ENCODE results near the gene IL7R. TPM values are rescaled to one million over a fixed set of nuclear protein-coding genes. Genes with fewer than 3 reads are reported as not detected.
A peak's percentile ranks its signal among the peaks of the same experiment; 100 is the strongest.

Gene IL7R
- total and polyA plus RNA-seq, 10 of the 15 experiments (the other 5 are each of a cell fraction or from before 2014, with no cell fraction given), result 0.40 to 21.1 (median 0.85) TPM

DNA sequence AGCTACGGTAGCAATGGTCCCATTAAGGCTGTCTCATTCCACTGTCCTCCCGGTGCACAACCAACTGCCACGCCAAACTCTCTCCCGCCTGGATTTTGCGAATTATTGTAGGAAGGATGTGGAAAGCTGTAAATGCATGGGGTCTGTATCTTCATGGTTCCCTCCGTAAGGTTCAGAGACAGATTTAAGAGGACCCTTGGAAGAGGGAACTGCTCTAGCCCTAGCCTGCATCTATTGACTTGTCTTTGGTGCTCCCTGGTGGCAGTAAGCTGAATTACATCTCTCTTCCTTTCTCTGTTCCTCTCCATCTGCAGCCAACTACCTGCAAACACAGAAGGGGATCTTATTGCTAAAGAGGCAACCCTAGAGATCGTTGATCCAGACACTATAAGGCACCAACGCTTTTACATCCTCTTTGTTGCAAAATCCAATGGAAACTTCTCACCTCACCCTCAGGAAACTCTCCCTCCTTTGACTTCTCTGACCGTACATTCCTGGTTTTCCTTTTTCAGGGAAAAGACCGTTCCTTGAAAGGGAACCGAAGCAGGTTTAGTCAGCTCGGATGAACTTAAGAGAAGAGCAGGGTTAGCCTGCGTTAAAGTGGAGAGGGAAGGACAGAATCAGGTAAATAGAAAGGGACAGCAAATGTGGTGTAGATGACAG lies 69.8 kb downstream of the IL7R start:
- H3K27ac ChIP-seq (ENCODE audit: control insufficient read depth, insufficient read depth), result no peak overlapping the region
- no peak overlapping the region for H3K9ac ChIP-seq (ENCODE audit: control insufficient read depth, insufficient read depth, low read length)
- peak; percentile 99 for FAIRE-seq
- BruUV-seq (replicated peaks), result no TSS peak
- no peak overlapping the region for H3K4me2 ChIP-seq (ENCODE audit: control insufficient read depth, insufficient read depth)
- H3K4me3 ChIP-seq, result no peak overlapping the region
- TF ChIP-seq SMC3 (IDR thresholded peaks at IDR 0.05; ENCODE audit: borderline replicate concordance, low read length) (peak; percentile 85; the same call in 1 of the 2 replicates), SPI1 (IDR thresholded peaks at IDR 0.05; ENCODE audit: borderline replicate concordance, insufficient read depth, low read depth, low read length) (peak; percentile 69), IKZF2 (IDR thresholded peaks at IDR 0.05) (no peak), YY1 (IDR thresholded peaks at IDR 0.05; ENCODE audit: low read depth, low read length) (0 out of 2 replicates have a peak, but pooled peaks have one; percentile 18), RAD21 (IDR thresholded peaks at IDR 0.05; ENCODE audit: insufficient read depth, low read depth, low read length) (peak; percentile 93), BACH1 (IDR thresholded peaks at IDR 0.05; ENCODE audit: borderline replicate concordance) (no peak), CHD1 (IDR thresholded peaks at IDR 0.05; ENCODE audit: low read depth, low read length) (no peak), NFXL1 (IDR thresholded peaks at IDR 0.05; ENCODE audit: borderline replicate concordance) (no peak)
- TF ChIP-seq, protein P1, sequence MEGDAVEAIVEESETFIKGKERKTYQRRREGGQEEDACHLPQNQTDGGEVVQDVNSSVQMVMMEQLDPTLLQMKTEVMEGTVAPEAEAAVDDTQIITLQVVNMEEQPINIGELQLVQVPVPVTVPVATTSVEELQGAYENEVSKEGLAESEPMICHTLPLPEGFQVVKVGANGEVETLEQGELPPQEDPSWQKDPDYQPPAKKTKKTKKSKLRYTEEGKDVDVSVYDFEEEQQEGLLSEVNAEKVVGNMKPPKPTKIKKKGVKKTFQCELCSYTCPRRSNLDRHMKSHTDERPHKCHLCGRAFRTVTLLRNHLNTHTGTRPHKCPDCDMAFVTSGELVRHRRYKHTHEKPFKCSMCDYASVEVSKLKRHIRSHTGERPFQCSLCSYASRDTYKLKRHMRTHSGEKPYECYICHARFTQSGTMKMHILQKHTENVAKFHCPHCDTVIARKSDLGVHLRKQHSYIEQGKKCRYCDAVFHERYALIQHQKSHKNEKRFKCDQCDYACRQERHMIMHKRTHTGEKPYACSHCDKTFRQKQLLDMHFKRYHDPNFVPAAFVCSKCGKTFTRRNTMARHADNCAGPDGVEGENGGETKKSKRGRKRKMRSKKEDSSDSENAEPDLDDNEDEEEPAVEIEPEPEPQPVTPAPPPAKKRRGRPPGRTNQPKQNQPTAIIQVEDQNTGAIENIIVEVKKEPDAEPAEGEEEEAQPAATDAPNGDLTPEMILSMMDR (IDR thresholded peaks at IDR 0.05 in 2 of 3, conservative IDR thresholded peaks at IDR 0.05 in 1 of 3; ENCODE audit: control insufficient read depth in 2 of 3, extremely low read depth in 1 of 3, insufficient read depth in 1 of 3, low read depth in 3 of 3, low read length in 3 of 3), result peak; percentile 76 to 87 (median 87)
- TF ChIP-seq, protein P2, sequence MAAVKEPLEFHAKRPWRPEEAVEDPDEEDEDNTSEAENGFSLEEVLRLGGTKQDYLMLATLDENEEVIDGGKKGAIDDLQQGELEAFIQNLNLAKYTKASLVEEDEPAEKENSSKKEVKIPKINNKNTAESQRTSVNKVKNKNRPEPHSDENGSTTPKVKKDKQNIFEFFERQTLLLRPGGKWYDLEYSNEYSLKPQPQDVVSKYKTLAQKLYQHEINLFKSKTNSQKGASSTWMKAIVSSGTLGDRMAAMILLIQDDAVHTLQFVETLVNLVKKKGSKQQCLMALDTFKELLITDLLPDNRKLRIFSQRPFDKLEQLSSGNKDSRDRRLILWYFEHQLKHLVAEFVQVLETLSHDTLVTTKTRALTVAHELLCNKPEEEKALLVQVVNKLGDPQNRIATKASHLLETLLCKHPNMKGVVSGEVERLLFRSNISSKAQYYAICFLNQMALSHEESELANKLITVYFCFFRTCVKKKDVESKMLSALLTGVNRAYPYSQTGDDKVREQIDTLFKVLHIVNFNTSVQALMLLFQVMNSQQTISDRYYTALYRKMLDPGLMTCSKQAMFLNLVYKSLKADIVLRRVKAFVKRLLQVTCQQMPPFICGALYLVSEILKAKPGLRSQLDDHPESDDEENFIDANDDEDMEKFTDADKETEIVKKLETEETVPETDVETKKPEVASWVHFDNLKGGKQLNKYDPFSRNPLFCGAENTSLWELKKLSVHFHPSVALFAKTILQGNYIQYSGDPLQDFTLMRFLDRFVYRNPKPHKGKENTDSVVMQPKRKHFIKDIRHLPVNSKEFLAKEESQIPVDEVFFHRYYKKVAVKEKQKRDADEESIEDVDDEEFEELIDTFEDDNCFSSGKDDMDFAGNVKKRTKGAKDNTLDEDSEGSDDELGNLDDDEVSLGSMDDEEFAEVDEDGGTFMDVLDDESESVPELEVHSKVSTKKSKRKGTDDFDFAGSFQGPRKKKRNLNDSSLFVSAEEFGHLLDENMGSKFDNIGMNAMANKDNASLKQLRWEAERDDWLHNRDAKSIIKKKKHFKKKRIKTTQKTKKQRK (IDR thresholded peaks at IDR 0.05; ENCODE audit: low read depth, low read length), result no peak
- peaks cover 4% of the 10 kb centered on the region; the same call in 1 of the 2 replicates for H3K4me1 ChIP-seq (ENCODE audit: control insufficient read depth, insufficient read depth, low read length)
- H2AFZ ChIP-seq (ENCODE audit: control insufficient read depth, low read depth, low read length), result no peak overlapping the region
- SMC1A ChIA-PET (ENCODE audit: uncharacterized antibody, unreplicated experiment), result interaction anchor here (0.6 to 13.1 kb wide), 21 partner anchors 8 to 839 kb away, joined by 3 to 276 read pairs (median 4); partner anchors contain the start of gene SPEF2
- peaks cover 0 to 3% of the 10 kb centered on the region in 2 experiments; a peak in 2 of 4 replicates for H3K27me3 ChIP-seq (replicated peaks in 1 of 2; ENCODE audit: control insufficient read depth in 2 of 2, insufficient read depth in 2 of 2, low read length in 1 of 2)
- no peaks in the 10 kb centered on the region for H4K20me1 ChIP-seq (ENCODE audit: control insufficient read depth, insufficient read depth)
- H3K36me3 ChIP-seq (ENCODE audit: control insufficient read depth in 2 of 2, insufficient read depth in 2 of 2, low read length in 1 of 2), result no peaks in the 10 kb centered on the region
- no peak for DNase-seq (ENCODE audit: low read depth, low spot score)
- no peaks in the 10 kb centered on the region for H3K9me3 ChIP-seq (replicated peaks; ENCODE audit: control insufficient read depth, insufficient read depth, low read length)
- in situ Hi-C loops (cut with MboI), result no loop called here
- CTCF ChIA-PET, result interaction anchor here (0.6 to 16.3 kb wide), 57 partner anchors 7 to 1452 kb away, joined by 3 to 359 read pairs (median 4); partner anchors contain the start of genes PRLR and SPEF2
- 36% methylated on average over 13 of the region's 13 CpGs for WGBS (ENCODE audit: insufficient coverage, insufficient replicate concordance, low lambda C conversion rate, missing lambda C conversion rate)
- intact Hi-C loops (cut with micrococcal nuclease; ENCODE audit: unreplicated experiment), result loop anchor here (1.0 to 10.0 kb wide), 4 partner anchors 149 to 699 kb away; no protein-coding TSS in a partner anchor
- RAD21 ChIA-PET (ENCODE audit: unreplicated experiment), result interaction anchor here (0.6 to 5.6 kb wide), 25 partner anchors 8 to 957 kb away, joined by 3 to 128 read pairs (median 4); no protein-coding TSS in a partner anchor
- peak; percentile 78 for ATAC-seq
- H3K79me2 ChIP-seq (ENCODE audit: control insufficient read depth, insufficient read depth, low read length), result no peaks in the 10 kb centered on the region
- POLR2A ChIA-PET, result interaction anchor here (1.1 kb wide), 1 partner anchor 834 kb away, joined by 3 read pairs; no protein-coding TSS in a partner anchor

Data from GM12878 (cell line).